ENCODE results near the gene ATG7.
"Not testable (repeated sequence)": the region's sequence is repeated elsewhere in the genome, so short reads cannot be mapped to it uniquely, and the experiment has no call there.

ATG7 gene

DNA sequence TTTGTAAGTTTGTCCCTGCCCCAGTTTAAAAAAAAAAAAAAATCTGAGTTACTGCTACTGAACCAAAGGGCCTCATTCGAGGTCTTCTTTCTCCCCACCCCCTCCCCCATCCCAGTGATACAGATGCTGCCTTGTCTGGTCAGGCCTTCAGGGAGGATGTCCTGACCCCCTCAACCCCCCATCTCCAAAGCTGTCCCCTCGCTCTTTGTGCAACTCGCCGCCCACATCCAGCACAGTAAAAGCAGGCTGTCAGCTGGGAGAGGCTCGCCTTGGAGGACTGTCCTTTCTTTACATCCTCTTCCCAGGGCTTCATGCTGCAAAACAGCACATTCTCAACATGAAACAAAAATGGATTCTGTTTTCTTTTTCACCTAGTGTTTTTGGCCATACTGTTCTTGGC is 238.2 kb downstream of the ATG7 start:
- DNase-seq (ENCODE audit: low read depth), result no peak

DNA sequence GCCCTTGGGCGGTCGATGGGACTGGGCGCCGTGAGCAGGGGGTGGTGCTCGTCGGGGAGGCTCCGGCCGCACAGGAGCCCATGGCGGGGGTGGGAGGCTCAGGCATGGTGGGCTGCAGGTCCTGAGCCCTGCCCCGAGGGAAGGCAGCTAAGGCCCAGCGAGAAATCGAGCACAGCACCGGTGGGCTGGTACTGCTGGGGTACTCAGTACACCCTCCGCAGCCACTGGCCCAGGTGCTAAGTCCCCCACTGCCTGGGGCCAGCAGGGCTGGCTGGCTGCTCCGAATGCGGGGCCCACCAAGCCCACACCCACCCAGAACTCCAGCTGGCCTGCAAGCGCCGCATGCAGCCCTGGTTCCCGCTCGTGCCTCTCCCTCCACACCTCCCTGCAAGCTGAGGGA is 239.4 kb downstream of the ATG7 start:
- not testable (repeated sequence) for DNase-seq (ENCODE audit: low read depth)

DNA sequence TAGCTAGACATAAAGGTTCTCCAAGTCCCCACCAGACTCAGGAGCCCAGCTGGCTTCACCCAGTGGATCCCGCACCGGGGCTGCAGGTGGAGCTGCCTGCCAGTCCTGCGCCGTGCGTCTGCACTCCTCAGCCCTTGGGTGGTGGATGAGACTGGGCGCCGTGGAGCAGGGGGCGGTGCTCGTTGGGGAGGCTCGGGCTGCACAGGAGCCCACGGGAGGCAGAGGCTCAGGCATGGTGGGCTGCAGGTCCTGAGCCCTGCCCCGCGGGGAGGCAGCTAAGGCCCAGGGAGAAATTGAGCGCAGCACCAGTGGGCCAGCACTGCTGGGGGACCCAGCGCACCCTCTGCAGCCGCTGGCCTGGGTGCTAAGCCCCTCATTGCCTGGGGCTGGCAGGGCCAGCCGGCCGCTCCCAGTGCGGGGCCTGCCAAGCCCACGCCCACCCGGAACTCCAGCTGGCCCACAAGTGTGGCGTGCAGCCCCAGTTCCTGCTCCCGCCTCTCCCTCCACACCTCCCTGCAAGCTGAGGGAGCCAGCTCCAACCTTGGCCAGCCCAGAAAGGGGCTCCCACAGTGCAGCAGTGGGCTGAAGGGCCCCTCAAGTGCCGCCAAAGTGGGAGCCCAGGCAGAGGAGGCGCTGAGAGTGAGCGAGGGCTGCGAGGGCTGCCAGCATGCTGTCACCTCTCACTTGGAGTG is 241.1 kb downstream of the ATG7 start:
- DNase-seq (ENCODE audit: low read depth), result not testable (repeated sequence)

DNA sequence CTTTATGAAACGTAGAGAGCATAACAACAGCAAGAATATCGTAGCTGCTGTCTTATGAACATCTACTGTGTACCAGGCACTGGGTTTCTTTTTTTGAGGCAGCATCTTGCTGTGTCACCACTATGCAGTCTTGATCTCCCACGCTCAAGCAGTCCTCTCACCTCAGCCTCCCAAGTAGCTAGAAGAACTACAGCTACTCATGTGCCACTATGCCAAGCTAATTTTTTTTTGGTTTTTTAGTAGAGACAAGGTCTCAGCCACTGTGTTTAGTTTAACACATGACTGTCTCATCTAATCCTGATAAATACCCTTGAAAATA is 241.6 kb downstream of the ATG7 start:
- no peak for DNase-seq (ENCODE audit: low read depth)

DNA sequence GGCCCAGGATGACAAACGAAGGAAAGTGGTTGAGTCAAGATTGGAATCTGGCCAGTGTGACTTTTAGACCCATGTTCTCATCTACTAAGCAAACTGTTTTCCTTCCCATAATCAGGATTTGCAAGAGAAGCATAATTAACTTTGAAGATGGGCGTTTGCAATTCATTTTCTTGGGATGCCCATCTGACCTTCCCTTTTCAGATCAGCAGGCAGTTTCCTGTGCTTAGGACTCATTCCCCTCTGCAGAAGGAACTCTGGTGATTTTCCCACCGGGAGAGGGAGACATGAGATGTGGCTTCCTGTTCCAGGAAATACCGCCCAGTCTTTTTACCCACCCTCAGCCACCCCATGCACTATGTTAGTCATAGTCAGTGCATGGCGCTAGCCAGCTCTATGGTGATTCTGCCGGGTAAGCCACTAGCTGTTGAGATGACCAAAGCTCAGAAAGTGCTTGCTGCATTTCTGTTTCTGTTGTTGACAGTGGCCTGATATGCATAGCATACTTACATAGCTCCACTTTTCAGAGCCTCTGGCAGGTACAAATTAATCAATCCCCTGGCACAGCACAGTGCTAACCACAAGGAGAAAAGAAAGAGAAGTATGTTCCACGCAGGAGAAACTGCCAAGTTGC is 242.1 kb downstream of the ATG7 start:
- DNase-seq (ENCODE audit: low read depth), result no peak

DNA sequence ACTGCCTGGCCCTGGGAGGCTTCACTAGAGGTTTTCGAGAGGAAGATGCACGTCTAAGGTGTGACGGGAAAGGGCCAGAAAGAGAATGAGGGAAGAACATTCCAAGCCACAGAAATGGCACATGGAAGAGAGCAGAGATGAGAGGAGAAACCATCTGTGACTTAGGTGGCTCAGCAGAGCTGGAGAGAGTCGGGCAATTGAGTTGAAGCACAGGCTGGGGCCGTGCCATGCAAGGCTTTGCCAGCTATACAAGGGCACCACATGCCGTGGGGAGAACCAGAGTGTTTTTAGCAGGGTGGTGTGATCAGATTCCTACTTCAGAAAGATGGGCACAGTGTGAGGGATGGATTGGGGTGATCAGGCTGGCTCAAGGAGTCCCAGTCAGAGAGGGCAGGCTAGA is 245.4 kb downstream of the ATG7 start:
- DNase-seq (ENCODE audit: low read depth), result no peak

- DNase-seq (ENCODE audit: low read depth), result no peak
Measured at GRCh38 chr3:11521167-11521566, 249.0 kb downstream of the ATG7 start.

DNA sequence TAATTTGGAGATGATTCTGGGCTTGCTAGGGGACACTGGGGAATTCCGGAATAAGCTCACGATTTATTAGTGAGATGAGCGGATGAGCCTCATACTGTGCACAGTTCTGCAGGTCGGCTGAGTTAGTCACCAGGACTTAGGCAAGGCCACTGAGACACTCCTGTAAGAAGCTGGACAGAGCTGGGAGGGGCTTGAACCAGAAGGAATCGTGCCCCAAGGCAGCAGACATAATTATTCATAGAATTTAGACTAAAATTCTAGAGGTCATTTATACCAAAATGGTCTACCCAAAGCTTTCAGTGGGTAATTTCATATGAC is 250.2 kb downstream of the ATG7 start:
- DNase-seq (ENCODE audit: low read depth), result no peak

GRCh38 chr3:11522953-11523571 is 250.9 kb downstream of the ATG7 start:
- DNase-seq (ENCODE audit: low read depth), result no peak

DNA sequence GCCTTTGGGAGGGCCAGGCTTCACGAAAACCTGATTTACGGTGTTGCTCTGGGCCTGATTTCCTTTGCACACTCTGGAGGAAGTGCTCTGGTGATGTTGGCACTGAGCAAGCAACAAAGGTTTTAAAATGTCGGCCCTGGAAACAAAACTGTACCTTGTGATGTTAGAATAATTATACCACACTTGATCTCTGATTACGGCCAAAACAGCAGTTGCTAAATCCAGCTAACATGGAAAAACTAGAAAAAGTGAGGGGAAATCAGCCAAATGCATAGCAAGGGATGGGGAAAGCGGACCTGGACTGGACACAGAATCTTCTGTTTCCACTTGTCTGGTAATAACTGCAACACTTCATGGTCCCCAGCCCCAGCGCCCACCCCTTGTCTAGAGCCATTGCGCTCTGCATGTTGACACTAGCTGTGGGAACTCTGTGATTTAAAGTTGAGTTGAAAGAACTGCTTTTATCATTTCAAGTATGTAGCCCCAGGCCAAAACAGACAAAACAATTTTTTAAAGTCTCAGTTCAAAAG is 251.4 kb downstream of the ATG7 start:
- DNase-seq (ENCODE audit: low read depth), result no peak

GRCh38 chr3:11526121-11526520 is 253.9 kb downstream of the ATG7 start:
- not testable (repeated sequence) for DNase-seq (ENCODE audit: low read depth)

GRCh38 chr3:11529281-11529680 is 257.1 kb downstream of the ATG7 start:
- no peak for DNase-seq (ENCODE audit: low read depth)

GRCh38 chr3:11530153-11530721 is 258.0 kb downstream of the ATG7 start:
- DNase-seq (ENCODE audit: low read depth), result no peak

DNA sequence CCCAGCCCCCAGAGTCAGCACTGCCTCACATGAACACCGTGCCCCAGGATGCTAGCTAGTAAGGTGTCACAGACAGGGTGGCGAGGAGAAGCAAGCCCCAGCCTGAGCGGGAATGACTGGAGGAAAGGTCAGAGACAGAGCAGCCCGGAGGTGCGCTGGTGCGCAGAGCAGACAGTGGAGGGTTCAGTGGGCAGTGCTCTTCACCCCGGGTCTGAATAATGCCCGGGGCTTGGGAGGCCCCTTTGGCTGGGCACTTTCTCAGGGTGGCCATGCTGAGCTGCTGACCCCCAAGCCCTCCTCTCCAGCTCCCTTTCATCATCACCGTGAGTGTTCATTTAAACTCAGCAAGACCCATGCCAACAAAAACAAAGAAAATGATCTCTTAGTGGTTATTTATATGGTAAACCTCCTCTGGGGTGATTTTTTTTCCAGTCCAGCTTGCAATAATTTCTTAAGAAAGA is 260.8 kb downstream of the ATG7 start:
- no peak for DNase-seq (ENCODE audit: low read depth)

DNA sequence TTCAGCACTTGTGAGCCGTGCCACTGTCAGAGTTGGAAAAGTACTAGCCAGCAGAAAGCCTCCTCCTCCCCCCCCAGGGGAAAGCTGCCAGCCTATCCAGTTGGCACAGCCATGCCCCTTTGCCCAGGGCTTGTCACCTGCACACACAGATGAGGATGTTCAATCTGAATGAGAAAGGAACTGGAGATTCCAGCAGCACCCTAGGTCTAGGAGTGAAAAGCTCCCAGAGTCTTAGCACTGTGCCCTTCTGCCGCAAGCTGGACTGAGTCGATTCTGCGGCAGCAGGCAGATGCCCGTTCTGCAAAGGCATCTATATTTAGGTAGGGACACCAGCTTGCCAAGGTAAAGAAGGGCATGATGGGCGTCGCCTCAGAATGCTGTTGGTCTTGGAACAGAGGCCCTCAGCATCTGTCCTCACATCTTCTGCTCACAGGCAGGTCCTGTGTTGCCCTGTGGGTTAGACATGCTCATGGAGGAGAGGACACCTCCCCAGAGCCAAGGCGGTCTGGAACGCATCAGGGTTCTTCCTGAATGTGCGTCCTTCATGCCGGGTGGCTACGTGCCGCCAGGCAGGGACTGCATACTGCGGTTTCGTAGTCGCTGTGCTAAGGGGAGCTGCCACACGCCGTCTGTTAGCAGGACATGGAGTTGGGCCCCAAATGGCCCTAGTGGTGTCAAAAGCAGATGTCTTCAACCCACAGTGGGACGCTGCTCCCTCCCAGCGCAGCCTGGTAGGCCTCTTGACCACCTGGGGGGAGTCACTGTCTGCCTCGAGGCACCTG is 262.0 kb downstream of the ATG7 start:
- DNase-seq (ENCODE audit: low read depth), result no peak

DNA sequence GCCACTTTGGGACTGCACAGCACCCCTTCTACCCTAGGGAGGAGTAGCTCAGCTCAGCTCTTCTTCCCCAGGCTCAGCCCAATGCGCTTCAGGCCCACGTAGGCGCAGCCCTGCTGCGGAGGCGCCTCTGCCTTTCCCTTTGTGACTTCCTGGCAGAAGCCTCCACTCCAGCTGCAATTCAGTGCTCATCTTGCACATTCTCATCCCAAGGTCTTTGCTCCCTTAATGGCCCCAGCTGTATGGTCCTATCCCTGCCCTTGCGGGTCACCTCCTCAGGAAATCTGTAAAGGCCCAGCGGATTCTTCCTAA is 262.6 kb downstream of the ATG7 start:
- no peak for DNase-seq (ENCODE audit: low read depth)

DNA sequence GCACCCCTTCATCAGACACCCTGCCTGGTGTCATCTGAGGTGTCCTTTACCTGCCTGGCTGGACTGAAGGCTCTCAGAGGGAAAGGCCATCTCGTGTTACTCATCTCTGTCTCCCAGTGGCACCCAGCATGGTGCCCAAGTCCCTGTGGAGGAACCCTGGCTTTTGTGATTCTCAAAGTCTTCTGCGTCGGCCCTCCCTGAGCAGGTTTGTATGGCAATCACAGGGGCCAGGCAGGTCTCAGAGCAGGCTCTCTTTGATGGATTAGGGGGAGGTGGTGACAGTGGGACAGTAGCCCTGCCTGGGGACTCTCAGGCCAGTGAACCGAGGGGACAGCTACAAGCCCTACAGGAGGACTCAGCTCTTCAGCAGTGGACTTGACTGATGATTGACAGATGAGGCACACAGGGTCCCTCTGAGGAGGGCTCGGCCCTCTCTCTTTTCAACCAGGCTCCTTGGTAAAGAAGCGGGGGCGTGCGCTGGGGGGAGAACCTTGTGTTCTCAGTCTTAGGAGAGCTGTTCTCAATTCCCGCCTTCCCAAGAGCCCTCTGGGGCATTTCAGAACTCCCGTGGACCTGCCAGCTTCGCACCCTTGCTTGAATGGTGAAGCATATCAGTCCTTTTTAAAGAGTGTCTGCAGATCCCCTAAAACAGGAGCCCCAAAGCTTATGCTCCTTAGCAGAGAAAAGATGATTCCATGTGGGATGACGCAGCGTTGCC is 263.2 kb downstream of the ATG7 start:
- DNase-seq (ENCODE audit: low read depth), result no peak

- DNase-seq (ENCODE audit: low read depth), result no peak
Measured at GRCh38 chr3:11536132-11536935, 264.1 kb downstream of the ATG7 start.

DNA sequence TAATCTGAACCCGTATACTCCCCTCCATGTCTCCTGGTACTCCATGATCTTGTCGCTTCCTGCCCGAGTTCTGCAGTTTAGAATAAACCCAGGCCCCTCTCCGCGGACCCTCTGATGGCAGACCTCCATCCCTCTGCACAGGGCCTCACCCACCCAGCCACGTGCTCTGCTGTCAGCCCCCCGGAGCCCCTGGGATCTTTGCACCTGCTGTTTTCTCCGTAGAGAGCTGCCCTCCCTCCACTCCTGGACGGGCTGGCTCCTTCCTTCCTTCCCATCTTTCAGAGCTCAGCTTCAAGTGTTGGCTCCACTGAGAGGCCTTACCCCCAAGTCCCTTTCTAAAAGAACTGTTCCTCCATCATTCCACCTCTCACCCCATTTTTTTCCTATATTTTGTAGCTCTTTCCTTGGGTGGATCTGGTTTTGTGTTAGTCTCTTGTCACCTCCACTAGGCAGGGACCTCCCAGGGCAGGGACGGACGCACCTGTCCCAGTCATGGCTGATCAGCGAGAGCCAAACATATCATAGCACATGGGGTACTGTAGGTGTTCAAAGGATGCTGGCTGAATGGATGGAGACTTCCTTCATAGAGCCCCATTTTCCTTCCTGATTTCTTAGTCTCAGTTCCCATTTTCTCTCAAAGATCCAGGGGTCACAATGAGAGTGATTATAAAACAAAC is 264.9 kb downstream of the ATG7 start:
- no peak for DNase-seq (ENCODE audit: low read depth)

- DNase-seq (ENCODE audit: low read depth), result no peak
Measured at GRCh38 chr3:11538581-11538980, 266.4 kb downstream of the ATG7 start.

- no peak for DNase-seq (ENCODE audit: low read depth)
Measured at GRCh38 chr3:11539218-11539617, 267.0 kb downstream of the ATG7 start.

Data from activated T-cell treated with anti-CD3 and anti-CD28 coated beads for 24 hours (primary cell).